CD4-positive, alpha-beta T cell treated with Interleukin-4 for 4 hours (primary cell): ENCODE results near the gene RSL1D1.
A peak's percentile ranks its signal among the peaks of the same experiment; 100 is the strongest.
"Not testable (repeated sequence)": the region's sequence is repeated elsewhere in the genome, so short reads cannot be mapped to it uniquely, and the experiment has no call there.

ENCODE experiments used
- DNase-seq: peaks from one replicate; pipeline ENCODE4 v3.0.0-alpha.2; 2020

Gene RSL1D1

DNA sequence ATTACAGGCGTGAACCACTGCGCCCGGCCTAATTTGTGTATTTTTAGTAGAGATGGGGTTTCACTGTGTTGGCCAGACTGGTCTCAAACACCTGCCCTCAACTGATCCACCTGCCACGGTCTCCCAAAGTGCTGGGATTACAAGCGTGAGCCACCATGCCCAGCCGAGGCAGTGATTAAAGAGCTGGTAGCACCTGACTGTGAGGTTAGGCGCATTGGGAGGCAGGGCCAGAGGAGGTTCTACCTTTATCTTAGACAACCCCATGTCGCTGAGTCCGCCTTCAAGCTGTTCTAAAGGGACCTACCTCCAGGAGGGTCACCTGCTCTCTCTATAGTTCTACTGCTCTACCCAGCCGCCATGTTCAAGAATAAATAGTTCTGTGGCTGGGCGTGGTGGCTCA is 8.1 kb downstream of the RSL1D1 start:
- DNase-seq = no peak

DNA sequence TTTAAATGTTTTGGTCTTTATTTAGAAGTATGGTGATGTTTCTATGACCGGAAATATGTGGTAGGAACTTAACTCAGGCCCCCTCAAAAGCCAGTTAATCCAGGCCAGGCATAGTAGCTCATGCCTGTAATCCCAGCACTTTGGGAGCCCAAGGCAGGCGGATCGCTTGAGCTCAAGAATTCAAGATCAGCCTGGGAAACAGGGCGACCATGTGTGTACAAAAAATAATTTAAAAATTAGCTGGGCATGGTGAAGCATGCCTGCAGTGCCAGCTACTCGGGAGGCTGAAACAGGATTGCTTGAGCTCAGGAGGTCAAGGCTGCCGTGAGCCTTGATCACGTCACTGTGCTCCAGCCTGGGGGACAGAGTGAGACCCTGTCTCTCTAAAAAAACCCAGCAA is 10.3 kb downstream of the RSL1D1 start:
- no peak for DNase-seq

DNA sequence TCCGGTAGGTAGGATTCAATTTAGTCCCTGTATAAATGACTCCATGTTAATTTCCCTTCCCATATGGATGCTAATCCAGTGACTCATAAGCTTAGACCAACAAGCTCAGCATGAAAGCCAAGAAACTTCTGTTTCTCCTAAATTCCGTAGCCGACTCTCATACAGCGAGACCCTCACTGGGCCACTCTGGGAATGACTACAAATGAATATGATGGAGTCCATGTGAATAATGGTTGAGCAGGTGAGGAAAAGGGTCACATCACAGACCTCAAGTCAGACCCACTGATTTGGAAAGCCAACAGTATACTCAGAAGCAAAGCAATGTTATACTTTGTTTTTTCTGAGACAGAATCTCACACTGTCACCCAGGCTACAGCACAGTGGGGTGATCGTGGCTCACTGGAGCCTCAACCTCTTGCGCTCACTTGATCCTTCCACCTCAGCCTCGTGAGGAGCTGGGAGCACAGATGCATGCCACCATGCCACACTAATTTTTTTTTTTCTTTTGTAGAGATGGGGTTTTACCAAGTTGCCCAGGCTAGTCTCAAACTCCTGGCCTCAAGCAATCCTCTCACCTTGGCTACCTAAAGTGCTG is 14.6 kb downstream of the RSL1D1 start:
- no peak for DNase-seq

DNA sequence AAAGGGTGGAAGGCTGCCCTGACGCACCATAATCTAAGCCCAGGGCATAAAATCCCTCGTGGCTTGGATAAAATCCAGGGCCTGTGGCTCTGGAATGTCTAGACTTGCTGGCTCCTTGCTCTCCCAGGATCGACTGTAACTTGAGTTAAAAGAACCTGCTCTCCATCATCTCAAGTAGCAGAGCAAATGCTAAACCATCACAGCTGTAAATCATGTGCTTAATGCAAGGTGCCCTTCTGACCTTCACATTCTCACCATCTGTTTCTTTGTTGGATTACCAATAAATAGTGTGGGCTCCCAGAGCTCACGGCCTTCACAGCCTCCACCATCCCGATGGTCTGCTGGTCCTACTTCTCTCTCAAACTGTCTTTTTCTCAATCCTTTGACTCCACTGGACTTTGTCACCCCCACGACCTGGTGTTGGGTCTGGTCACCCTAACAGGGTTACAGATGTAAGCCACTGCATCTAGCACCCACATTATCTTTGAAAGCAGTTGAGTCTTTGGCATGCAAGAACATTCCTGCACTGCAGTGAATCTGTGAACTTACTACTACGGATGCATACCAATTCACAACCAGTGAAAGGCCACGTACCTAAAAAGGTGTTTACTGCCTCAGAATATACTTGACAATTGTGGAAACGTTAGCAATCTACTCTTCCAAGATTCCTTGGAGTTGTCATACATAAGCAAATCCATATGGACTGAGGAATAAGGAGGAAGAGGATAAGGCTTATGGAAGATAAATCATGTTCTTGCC is 15.3 kb downstream of the RSL1D1 start:
- DNase-seq = no peak

DNA sequence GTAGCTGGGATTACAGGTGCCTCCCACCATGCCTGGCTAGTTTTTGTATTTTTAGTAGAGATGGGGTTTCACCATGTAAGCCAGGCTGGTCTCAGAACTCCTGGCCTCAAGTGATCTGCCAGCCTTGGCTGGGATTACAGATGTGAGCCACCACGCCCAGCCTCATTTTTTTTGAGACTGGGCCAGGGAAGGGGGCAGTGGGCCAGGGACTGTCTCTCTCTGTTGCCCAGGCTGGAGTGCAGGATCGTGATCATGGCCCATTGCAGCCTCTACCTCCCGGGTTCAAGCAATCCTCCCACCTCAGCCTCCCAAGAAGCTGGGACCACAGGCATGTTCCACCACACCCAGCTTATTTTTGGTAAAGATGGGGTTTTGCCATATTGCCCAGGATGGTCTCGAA is 16.0 kb downstream of the RSL1D1 start:
- DNase-seq = no peak

DNA sequence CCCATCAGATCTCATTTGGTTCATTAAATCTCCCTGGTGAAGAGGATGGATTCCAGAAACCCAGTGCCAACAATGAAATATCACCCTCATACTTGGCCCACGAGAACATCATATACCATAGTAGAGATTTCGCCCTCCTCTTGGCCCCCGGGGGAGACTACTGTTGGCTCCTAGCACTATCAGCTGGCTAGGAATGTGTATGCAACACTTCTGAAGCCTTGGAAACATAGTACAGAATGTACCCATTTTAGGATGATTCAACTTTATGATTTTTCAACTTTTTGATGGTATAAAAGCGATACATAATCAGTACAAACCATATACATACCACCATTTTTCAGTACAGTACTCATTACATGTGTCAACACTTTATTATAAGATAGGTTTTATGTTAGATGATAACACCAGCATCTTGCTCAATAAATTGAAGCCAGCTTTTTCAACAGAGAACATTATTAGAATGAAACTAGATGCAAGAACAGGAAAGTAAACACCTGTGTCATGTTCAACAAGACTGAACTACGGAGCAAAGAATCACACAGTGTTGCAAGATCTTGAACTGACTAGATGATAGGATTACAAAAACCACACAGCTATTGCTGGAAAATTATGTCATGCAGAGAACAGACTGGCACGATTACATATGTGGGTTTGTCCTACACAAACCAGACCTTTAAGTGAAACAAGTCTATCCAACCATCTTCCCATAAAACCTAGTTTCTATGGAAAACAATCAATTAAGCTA is 17.2 kb downstream of the RSL1D1 start:
- DNase-seq = no peak

DNA sequence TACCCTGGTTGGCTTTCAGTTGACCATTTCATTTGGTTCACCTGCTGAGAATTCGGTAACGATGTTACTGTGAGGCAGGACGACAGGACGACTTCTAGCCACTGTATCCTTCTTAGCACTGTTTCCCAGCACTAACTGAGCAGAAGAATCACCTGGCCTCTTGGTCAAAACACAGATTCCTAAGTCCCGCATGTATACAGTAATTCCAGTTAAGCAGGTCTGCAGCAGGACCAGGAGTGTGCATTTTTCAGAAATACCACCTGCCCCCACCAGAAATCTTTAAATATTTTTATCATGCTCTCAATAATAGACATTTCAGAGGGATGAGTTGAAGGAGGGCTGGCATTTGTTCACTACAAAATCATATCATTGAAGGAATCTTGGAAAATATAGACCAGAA is 22.6 kb downstream of the RSL1D1 start:
- no peak for DNase-seq

DNA sequence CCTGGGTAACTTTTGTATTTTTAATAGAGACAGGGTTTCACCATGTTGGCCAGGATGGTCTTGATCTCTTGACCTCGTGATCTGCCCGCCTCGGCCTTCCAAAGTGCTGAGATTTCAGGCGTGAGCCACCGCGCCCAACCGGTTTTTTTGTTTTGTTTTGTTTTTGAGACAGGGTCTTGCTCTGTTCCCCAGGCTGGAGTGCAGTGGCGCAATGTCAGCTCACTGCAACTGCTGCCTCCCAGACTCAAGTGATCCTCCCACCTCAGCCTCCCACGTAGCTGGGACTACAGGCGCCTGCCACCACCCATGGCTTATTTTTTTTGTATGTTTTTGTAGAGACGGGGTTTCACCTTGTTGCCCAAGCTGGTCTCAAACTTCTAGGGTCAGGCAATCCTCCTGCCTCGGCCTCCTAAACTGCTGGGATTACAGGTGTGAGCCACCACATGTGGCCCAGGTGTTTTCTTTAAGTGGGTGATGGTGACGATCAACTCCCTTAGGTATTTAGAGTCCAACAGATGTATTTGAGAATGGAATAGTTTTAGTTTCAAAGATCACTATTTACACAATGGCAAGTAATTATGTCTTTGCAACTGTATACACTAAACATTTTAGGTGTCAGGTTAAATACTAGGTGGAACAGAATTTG is 25.7 kb downstream of the RSL1D1 start:
- not testable (repeated sequence) for DNase-seq

DNA sequence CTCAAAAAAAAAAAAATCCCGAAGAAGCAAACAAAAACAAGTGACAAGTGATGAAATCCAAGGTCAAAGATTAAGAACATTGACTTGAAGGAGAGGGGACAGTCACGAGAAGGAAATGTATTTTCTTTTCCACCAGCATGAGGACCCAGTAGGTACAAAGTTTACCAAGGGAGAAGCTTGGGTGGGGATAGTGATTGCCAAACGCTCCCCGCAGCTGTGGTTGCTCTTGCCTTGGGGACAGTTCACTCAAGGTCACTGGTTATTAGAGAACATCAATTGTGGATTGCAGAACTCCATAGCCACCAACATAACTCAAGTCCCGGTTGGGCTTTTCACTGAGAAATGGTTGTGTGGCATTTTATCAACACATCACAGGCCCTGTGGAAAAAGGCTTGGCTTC is 27.0 kb downstream of the RSL1D1 start:
- DNase-seq = no peak

DNA sequence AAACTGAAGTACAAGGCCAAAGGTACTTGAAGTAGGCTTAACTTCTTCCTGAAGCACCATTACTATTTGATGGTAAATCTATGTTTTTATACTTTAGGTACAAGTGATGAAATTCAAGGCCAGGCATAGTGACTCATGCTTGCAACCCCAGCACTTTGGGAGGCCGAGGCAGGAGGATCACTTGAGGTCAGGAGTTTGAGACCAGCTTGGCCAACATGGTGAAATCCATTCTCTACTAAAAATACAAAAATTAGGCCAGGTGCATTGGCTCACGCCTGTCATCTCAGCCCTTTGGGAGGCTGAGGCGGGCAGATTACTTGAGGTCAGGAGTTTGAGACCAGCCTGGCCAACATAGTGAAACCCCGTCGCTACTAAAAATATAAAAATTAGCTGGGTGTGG is 27.7 kb downstream of the RSL1D1 start:
- not testable (repeated sequence) for DNase-seq

DNA sequence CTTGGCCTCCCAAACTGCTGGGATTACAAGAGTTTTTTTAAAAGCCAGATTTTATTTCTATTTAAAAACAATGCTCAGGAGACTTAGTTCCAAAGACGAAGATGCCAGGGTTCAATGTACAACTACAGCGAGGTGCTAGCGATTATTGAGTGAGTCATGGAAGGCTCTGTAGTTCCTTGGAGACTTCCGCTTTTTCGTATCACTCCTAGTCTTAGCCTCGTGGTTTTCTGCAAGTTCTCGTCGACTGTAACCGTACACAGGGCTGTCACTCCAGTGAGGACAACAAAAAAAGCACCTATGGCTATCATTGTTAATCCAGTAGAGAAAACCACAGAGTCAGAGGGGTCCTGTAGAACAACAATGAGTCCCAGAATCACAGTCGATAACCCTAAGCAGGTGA is 31.5 kb downstream of the RSL1D1 start:
- DNase-seq = no peak

DNA sequence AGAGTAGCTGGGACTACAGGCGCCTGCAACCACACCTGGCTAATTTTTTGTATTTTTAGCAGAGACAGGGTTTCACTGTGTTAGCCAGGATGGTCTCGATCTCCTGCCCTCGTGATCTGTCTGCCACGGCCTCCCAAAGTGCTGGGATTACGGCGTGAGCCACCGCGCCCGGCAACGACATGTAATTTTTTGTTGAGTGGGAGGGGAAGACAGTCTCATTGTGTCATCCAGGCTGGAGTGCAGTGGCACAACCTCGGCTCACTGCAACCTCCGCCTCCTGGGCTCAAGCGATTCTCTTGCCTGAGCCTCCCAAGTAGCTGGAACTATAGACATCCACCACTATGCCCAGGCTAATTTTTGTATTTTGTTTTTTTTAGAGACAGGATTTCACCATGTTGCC is 32.4 kb downstream of the RSL1D1 start:
- not testable (repeated sequence) for DNase-seq

DNA sequence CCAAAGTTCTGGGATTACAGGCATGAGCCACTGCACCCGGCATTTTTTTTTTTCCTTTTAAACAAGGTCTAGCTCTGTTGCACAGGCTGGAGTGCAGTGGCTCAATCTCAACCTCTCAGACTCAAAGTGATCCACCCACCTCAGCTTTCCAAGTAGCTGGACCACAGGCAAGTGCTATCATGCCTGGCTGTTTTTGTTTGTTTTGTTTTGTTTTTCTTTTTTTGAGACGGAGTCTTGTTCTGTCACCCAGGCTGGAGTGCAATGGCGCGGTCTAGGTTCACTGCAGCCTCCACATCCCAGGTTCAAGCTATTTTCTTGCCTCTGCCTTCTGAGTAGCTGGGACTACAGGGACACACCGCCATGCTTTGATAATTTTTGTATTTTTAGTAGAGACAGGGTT is 35.2 kb downstream of the RSL1D1 start:
- DNase-seq = no peak

DNA sequence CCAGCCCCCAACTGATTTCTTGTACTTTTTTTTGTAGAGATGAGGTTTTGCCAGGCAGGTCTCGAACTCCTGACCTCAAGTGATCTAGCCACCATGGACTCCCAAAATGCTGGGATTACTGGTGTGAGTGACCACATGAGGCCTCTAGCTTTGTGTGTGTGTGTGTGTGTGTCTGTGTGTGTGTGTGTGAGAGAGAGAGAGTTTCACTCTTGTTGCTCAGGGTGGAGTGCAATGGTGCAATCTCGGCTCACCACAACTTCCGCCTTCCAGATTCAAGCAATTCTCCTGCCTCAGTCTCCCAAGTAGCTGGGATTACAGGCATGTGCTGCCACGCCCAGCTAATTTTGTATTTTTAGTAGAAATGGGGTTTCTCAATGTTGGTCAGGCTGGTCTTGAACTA is 36.5 kb downstream of the RSL1D1 start:
- not testable (repeated sequence) for DNase-seq

DNA sequence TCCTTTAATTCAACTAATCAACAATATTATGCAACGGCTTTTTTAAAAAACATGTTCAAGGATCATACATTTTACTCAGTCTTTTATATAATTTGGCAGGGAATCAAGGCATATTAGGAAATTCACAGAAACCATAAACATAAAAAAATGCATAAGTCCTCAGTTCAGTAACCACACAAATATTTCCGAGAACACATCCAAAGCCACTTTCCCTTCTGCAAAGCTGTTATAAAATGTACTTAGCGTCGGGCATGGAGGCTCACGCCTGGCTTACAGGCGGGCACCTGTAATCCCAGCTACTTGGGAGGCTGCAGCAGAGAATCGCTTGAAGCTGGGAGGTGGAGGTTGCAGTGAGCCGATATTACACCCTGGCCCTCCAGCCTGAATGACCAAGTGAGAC is 44.6 kb downstream of the RSL1D1 start:
- no peak for DNase-seq

DNA sequence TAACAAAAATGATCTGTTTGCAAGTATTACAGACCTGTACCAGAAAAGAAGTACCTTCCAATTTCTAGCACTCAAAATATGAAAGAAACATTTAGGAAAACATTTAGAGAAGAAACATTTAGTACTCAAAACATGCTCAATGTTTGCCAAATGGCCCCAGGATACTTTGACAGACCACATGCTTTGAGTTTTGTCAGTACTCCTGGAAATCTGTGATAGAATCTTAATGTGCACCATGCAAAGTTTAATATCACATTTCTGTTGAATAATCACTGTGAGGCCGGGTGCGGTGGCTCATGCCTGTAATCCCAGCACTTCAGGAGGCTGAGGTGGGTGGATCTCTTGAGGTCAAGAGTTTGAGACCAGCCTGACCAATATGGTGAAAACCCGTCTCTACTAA is 45.8 kb downstream of the RSL1D1 start:
- no peak for DNase-seq

DNA sequence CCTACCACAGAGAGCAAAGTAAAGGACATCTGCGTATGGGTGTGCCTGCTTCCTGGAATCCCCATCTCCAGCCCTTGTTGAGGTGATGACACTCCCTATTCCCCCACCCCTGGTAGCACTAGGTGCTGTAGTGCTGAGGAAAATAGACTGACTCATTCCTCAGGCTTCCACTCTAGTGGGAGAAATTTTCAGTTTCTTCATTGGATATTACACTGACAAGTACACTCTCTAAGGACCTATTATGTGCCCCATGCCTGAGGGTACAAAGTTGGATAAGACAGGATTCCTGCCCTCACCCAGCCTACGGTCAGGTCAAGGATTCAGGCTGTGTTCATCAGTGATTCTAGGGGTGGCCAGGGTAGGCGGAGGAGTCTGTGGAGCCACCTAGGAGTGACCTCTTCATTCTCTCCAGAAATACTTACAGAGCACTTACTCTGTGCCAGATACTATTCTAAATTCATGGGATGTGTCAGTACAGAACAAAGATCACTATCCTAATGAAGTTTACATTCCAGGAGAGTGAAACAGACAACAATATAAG is 49.8 kb downstream of the RSL1D1 start:
- no peak for DNase-seq

DNA sequence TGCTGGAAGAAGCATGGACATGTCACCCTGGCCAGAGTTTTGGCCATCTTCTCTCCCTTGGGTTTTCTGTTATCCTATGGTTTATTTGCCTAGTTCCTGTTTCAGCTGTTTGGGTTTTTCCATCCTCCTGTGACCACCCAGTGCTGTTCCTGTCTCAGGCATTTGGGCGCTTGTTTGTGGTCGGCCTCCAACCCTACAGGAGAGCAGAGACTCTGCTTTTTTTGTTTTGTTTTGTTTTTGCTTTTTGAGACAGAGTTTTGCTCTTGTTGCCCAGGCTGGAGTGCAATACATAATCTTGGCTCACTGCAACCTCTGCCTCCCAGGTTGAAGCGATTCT is 51.0 kb downstream of the RSL1D1 start:
- DNase-seq = no peak

DNA sequence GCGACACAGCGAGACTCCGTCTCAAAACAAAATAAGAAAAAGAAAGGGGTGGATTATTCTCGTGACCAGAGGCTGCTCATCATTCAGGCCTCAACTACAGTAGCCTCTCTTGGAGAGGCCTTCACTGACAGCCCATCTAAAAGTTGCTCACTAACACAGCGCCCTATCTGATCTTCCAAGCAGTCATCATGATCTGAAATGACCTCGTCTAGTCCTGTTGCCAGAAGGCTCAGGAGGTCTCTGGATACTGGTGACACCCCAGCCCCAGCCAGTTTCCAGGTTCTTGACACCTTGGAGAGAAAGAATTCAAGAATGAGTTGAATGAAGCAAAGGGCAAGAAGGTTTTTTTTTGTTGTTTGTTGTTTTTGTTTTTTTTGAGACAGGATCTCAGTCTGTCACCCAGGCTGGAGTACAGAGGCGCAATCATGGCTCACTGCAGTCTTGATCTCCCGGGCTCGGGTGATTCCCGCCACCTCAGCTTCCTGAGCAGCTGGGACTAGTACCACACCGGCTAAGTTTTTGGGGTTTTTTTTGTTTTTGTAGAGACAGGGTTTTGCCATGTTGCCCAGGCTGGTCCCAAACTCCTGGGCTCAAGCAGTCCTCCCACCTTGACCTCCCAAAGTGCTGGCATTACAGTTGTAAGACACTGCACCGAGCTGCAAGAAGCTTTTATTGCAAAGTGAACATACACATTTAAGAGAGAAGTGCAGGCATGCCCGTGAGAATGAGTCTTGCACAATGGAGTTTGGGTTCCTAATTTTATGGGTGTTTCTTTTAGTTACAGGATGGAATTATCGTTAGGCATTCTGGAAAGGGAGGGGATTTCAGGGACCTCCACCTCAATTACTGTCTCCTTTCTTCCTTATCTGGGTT is 51.6 kb downstream of the RSL1D1 start:
- no peak for DNase-seq

DNA sequence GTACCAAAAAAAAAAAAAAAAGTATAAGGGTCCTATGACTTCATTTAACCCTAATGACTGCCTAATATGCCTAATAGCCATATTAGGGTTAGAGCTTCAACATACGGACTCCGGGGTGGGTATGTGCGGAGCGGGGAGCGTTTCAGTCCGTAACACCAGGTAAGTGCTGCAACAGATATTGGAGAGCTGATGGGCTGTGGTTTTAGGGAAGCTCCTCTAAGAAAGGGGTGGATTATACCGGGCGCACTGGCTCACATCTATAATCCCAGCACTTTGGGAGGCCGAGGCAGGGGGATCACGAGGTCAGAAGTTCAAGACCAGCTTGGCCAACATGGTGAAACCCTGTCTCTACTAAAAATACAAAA is 52.3 kb downstream of the RSL1D1 start:
- no peak for DNase-seq

DNA sequence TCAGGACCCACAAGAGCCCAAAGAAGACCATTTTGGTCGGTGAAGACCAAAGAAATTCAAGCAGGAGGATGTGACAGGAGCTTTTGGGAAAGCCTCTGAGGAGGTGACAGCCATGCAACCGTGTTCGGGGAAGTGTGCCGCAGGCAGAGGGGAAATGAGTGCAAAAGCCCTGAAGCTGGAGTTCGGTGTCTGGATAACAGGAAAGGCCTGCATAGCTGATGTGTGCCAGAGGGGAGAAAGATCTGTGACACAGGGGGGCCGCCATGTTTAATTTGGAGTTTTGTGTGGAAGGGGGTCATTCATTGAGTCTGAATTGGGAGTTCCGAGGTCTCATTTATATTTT is 53.4 kb downstream of the RSL1D1 start:
- no peak for DNase-seq

DNA sequence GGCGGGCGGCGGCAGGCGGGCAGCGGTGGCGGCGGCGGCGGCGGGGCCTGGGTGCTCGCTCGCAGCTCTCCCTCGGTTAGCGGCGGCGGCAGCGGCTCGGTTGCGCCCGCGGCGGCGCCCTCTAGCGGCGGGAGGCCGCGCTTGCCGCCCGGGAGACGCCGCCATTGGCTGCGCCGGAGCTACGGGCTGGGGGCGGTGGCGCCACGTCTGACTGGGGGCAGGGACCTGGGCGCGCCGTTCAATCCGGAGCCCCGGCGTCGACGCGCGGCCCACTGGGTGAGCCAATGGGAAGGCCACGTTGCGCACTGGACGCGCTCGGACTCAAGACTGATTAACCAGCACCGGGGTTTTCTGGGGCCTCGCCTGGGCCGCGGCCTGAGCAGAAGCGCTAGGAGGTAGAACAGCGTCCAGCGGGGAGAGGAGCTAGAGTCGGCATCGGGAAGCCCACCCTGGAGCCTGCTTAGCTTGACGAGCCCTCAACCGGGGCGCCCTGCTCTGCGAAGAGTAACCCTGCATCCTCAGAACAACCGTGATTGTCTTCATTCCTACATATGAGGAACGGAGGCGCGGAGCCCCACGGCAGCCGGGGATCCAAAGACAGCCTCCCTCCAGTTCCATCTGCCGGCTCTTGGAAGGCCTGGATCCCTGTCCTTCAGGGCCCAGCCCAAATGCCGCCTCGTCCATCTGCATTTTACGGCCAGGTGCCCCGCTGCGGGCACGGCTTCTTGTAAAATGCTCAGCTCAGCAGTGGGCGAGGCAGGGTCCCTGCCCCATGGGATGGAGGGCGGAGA is 54.0 kb downstream of the RSL1D1 start, which contains the start of gene ZC3H7A:
ZC3H7A (minus strand) TSS at position 93 of the 791 bp plus-strand sequence. CDS start 14,904 bp downstream, outside the sequence.
- peak; percentile 92 for DNase-seq
